ENCODE measurements around the gene TNNI3.
"Not testable (repeated sequence)": the region's sequence is repeated elsewhere in the genome, so short reads cannot be mapped to it uniquely, and the experiment has no call there.

TNNI3 gene

GRCh38 chr19:55113570-55114039 lies 43.9 kb downstream of the TNNI3 start:
- no peak for DNase-seq (ENCODE audit: low read depth)

GRCh38 chr19:55112777-55113569 lies 44.6 kb downstream of the TNNI3 start:
- DNase-seq (ENCODE audit: low read depth), result no peak

DNA sequence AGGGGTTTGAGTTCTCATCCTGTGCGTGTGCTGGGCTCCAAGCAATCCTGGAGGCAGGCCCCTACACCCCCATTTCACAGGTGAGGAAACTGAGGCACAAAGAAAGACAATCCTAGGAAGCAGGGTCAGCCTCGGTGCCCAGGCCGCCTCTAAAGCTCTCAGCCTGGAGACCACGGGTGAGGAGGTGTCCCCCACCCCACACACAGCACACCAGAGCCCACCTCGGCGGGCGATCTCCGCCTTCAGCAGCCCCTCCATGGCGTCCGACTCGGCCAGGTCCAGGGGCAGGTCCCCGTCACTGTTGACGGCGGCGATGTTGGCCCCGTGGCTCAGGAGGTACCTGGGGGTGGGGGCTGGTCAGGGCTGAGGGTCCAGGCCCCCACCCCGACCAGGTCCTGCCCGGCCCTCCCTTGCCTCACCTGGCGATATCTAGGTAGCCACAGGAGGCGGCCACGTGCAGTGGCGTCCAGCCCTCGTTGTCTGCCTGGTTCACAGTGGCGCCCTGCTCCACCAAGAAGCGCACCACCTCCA lies 45.2 kb downstream of the TNNI3 start:
- no peak for DNase-seq (ENCODE audit: low read depth)

DNA sequence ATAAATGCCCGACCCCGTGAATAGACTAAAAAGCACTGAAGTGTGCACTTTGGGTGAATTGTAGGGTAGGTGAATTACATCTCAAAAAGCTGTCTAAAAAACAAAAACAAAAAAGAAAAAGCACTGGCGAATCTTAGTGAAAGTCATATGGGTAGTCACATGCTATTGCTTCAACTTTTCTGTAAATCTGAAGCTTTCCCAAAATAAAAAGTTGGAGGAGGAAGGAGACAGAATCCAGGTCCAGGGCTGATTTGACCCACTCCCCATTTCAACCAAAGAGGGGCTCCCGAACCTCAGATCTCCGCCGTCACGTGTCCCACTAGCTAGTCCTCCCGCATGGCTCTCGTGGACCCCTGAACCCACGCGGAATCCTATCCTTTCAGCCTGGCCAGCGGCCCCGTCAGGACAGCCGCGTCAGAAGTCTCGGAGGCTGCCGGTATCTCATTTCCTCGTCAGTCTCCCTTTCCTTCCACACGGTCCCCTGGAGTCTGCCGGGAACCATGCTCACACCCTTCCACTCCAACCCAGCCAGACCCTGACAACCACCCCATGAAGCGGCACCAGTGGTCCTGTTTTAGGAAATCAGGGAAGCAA lies 46.2 kb downstream of the TNNI3 start:
- DNase-seq (ENCODE audit: low read depth), result no peak

DNA sequence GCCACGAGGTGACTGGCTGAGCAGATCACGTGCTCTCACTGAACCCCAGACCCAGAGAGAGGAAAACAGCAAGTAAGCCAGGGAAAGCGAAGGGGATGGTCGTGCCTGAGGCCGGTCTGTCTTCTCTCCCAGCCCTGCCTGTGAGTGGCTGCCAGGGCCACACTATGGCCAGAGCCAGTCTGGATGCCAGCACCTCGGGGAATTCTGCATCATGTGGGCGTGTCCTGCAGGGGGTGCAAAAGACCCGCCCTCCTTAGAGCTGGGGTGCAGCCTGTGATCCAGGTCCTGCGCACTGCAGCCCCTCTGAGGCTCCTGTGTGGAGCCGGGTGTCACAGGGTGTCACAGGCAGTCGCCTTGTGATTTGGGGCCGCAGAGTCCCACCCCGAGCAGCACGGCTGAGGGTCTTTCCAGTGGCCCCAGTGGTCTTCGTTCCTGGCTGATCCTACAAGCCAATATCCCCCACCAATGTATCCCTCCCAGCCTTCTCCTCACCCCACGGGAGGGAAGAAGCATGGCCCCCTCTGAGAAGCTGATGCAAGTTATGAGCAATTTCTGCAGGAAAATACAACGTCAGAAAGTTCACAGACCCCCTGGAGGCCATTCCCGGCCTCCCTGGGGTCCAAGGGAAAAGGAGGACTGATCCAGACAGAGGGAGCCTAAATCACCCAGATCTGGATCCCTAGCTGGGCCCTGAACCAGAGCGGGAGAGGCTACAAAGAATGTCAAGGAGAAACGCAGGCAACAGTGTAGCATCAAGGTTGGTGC lies 47.8 kb downstream of the TNNI3 start:
- DNase-seq (ENCODE audit: low read depth), result no peak

DNA sequence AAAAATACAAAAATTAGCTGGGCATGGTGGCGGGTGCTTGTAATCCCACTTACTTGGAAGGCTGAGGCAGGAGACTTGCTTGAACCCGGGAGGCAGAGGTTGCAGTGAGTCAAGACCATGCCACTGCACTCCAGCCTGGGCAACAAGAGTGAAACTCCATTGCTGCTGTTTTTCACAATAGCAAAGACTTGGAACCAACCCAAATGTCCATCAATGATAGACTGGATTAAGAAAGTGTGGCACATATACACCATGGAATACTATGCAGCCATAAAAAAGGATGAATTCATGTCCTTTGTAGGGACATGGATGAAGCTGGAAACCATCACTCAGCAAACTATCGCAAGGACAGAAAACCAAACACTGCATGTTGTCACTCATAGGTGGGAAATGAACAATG lies 50.3 kb downstream of the TNNI3 start:
- DNase-seq (ENCODE audit: low read depth), result not testable (repeated sequence)

DNA sequence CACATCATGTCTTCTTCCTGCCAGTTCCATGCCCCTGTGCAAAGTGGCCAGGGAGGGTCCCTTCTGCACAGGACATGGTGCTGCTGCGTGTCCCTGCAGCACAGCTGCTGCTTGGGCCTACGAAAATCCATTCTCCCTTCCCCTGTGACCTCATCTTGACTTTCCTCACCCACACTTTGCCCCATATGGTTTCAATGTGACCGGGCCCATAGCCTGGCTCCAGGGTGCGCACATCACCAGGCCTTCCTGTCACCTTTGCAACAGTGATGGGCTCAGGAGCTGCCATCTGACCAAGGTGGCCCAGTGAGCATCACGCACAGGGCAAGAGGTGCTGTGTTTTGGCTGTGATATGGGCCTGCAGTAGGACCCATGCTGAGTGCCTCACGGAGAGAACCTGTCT lies 50.9 kb downstream of the TNNI3 start:
- DNase-seq (ENCODE audit: low read depth), result no peak

DNA sequence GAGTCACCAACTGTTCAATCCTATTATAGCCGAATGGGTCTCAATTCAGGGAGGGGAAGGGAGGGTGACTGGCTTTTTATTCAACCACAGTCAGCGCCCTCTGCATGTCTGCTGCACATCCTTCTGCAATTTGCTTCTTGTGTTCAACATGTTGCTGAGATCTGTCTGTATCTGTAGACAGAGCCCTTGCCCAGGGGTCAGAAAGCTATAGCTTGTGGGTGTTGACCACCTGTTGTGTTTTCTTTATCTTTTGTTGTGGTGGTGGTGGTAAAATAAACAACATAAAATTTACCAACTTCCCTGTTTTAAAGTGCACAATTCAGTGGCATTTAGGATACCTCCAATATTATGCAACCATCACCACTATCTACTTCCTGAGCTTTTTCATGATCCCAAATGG lies 52.3 kb downstream of the TNNI3 start:
- no peak for DNase-seq (ENCODE audit: low read depth)

- no peak for DNase-seq (ENCODE audit: low read depth)
These were observed 54.3 kb downstream of the TNNI3 start for GRCh38 chr19:55103190-55103589.
